K562 (cell line): ENCODE data around the gene HOXA1. TPM values are rescaled to one million over a fixed set of nuclear protein-coding genes. Genes with fewer than 3 reads are reported as not detected.

Source experiments
- ATAC-seq: fragments of 200-7000 bp; cut with Tn5 transposase; 3 replicates; pipeline ENCODE4 v1.9.1; 2020; ENCODE audit warnings: moderate library complexity
- BruUV-seq: library from RNA; stranded (reverse); fragments of 400-500 nt; replicated peaks from 2 replicates; lab custom pipeline; 2021; lab: Mats Ljungman, UMichigan
- CTCF ChIA-PET: fragments of 300-600 bp; formaldehyde crosslinking; extraction: SDS; loops from one replicate; lab custom pipeline; 2021; ENCODE audit warnings: low intra/inter-chr PET ratio; lab: Yijun Ruan, JAX
- POLR2A ChIA-PET: fragments of 300-600, 350-650 bp; sonication (Branson Sonifier 250); formaldehyde crosslinking; extraction: SDS; loops from one replicate; lab custom pipeline; 2021; ENCODE audit warnings: antibody characterized with exemption, inconsistent platforms; lab: Yijun Ruan, JAX
- DNase-seq, 4 experiments: peaks; one replicate each; pipeline versions ENCODE4 v3.0.0 to v3.0.0-alpha.2; 2011 to 2018; ENCODE audit warnings: low spot score in 3 of 4, mixed read lengths in 3 of 4; ENCODE audit errors: extremely low read depth in 1 of 4
- FAIRE-seq: peaks from 2 replicates; lab custom pipeline; 2011; peaks lifted over from hg19 to GRCh38; lab: Jason Lieb, UNC
- H2AFZ ChIP-seq: 2 replicates; pipeline ENCODE4 v1.6.0; 2011; ENCODE audit warnings: low read depth, low read length, control low read depth, inconsistent platforms
- H3K27ac ChIP-seq: fragments of 200-600 bp; 3 replicates; pipeline ENCODE4 v1.8.0; 2011; ENCODE audit warnings: low read depth, mild to moderate bottlenecking, control low read depth, inconsistent platforms, low read length, moderate library complexity, mixed read lengths; ENCODE audit errors: extremely low read depth
- H3K27me3 ChIP-seq, 2 experiments: fragments of 300-600 bp in 1 of 2; 2 replicates in 1 of 2; 3 replicates in 1 of 2; pipeline versions ENCODE4 v1.6.0 to v1.8.0; 2011; ENCODE audit warnings: inconsistent platforms in 2 of 2, low read length in 2 of 2, mild to moderate bottlenecking in 1 of 2, mixed read lengths in 1 of 2, moderate library complexity in 1 of 2; ENCODE audit not compliant: control insufficient read depth in 2 of 2, insufficient read depth in 2 of 2
- H3K36me3 ChIP-seq: fragments of 300-600 bp; 3 replicates; pipeline ENCODE4 v1.8.0; 2011; ENCODE audit warnings: mild to moderate bottlenecking, low read length, inconsistent platforms; ENCODE audit not compliant: control insufficient read depth, insufficient read depth
- H3K4me1 ChIP-seq, 2 experiments: fragments of 200-600 bp in 1 of 2; replicated peaks in 1 of 2; 2 replicates in 1 of 2; 3 replicates in 1 of 2; pipeline versions ENCODE4 v1.5.1 to v1.8.0; 2011; ENCODE audit warnings: inconsistent platforms in 2 of 2, low read length in 2 of 2, mild to moderate bottlenecking in 1 of 2, mixed read lengths in 1 of 2, moderate library complexity in 1 of 2; ENCODE audit not compliant: control insufficient read depth in 2 of 2, insufficient read depth in 2 of 2
- H3K4me2 ChIP-seq: 2 replicates; pipeline ENCODE4 v1.6.1; 2011; ENCODE audit warnings: low read length, control low read depth, inconsistent platforms, mixed read lengths; ENCODE audit not compliant: insufficient read depth
- H3K4me3 ChIP-seq: fragments of 200-600 bp; sonication (generic), shearing (Covaris generic); 2 replicates; pipeline ENCODE4 v1.5.1; 2016; ENCODE audit warnings: control low read depth, inconsistent platforms
- H3K79me2 ChIP-seq: fragments of 200-600 bp; 3 replicates; pipeline ENCODE4 v1.8.0; 2011; ENCODE audit warnings: low read length, inconsistent platforms; ENCODE audit not compliant: control insufficient read depth, insufficient read depth
- H3K9ac ChIP-seq, 2 experiments: 2 replicates each; pipeline versions ENCODE4 v1.6.0 to v1.6.1; 2011; ENCODE audit warnings: low read depth in 2 of 2, low read length in 2 of 2, control low read depth in 1 of 2, inconsistent platforms in 1 of 2, mild to moderate bottlenecking in 1 of 2, mixed read lengths in 1 of 2; ENCODE audit not compliant: insufficient read depth in 1 of 2
- H3K9me1 ChIP-seq: one replicate; pipeline ENCODE4 v1.6.0; 2011; ENCODE audit warnings: inconsistent platforms, mild to moderate bottlenecking, low read length, moderate library complexity; ENCODE audit not compliant: control insufficient read depth, insufficient read depth
- H3K9me3 ChIP-seq: replicated peaks from 2 replicates; pipeline ENCODE4 v1.5.1; 2011; ENCODE audit warnings: low read depth, low read length, inconsistent platforms; ENCODE audit not compliant: control insufficient read depth, insufficient read depth
- H4K20me1 ChIP-seq: replicated peaks from 2 replicates; pipeline ENCODE4 v1.6.1; 2011; ENCODE audit warnings: low read length, inconsistent platforms, mixed read lengths; ENCODE audit not compliant: control insufficient read depth, insufficient read depth
- CBX8 ChIP-seq: fragments of 200-600 bp; sonication (generic); IDR thresholded peaks from 2 replicates; pipeline ENCODE4 v1.6.1; 2012; ENCODE audit warnings: borderline replicate concordance, mixed run types, low read depth, mild to moderate bottlenecking, moderate library complexity, mixed read lengths, low read length, control low read depth, inconsistent platforms; ENCODE audit not compliant: poor library complexity, severe bottlenecking; ENCODE audit errors: extremely low read depth
- WGBS: fragments of 100-300 bp; shearing (Covaris generic); methylation state at CpG from one replicate; pipeline ENCODE4 v1.1.6; 2016; ENCODE audit warnings: low coverage, mixed read lengths; ENCODE audit not compliant: insufficient coverage; ENCODE audit errors: missing lambda C conversion rate; 5-methylcytosine and 5-hydroxymethylcytosine counted together
- in situ Hi-C: fragments of 300-500 bp; cut with MboI; formaldehyde crosslinking; loops from 4 replicates; pipeline ENCODE4 v1.15.0; 2018; ENCODE audit warnings: inconsistent platforms, mixed read lengths
- intact Hi-C: fragments of 100-400 bp; cut with micrococcal nuclease; formaldehyde crosslinking; loops from 2 replicates; pipeline ENCODE4 v1.14.2; 2022
- polyA plus RNA-seq, 8 experiments: library from polyadenylated mRNA; depleted of rRNA in 4 of 8; stranded (reverse) in 5 of 8; unstranded in 3 of 8; fragments of >200 nt; fragmentation: Nextera tagmentation in 2 of 8; fragmentation: Illumina TruSeq in 1 of 8; extraction: Ambion mirVana in 2 of 8; extraction: Trizol in 1 of 8; gene quantifications; 2 replicates each; pipeline versions ENCODE4 v1.2.1 to v1.2.3, GENCODE V29; 2011 to 2014; ENCODE audit warnings: inconsistent platforms in 1 of 8, missing spikeins in 1 of 8
- total RNA-seq, 7 experiments: library from RNA; depleted of rRNA in 6 of 7; stranded (reverse); fragments of >200 nt in 6 of 7; fragmentation: Illumina TruSeq in 2 of 7; extraction: Trizol in 2 of 7; gene quantifications; 2 replicates each; pipeline versions ENCODE4 v1.2.1 to v1.2.3, GENCODE V29; 2011 to 2021; ENCODE audit warnings: low replicate concordance in 1 of 7
- TF ChIP-seq, protein P1 (sequence below): sonication (generic); formaldehyde crosslinking; IDR thresholded peaks from 2 replicates; pipeline ENCODE4 v1.8.0; 2022; ENCODE audit warnings: mild to moderate bottlenecking, low read depth, missing genetic modification reagents

HOXA1 gene
- total and polyA plus RNA-seq, 9 of the 15 experiments (the other 6 are each of a cell fraction or from before 2014, with no cell fraction given) = 0.03 to 0.63 (median 0.09) TPM; not detected in 4

DNA sequence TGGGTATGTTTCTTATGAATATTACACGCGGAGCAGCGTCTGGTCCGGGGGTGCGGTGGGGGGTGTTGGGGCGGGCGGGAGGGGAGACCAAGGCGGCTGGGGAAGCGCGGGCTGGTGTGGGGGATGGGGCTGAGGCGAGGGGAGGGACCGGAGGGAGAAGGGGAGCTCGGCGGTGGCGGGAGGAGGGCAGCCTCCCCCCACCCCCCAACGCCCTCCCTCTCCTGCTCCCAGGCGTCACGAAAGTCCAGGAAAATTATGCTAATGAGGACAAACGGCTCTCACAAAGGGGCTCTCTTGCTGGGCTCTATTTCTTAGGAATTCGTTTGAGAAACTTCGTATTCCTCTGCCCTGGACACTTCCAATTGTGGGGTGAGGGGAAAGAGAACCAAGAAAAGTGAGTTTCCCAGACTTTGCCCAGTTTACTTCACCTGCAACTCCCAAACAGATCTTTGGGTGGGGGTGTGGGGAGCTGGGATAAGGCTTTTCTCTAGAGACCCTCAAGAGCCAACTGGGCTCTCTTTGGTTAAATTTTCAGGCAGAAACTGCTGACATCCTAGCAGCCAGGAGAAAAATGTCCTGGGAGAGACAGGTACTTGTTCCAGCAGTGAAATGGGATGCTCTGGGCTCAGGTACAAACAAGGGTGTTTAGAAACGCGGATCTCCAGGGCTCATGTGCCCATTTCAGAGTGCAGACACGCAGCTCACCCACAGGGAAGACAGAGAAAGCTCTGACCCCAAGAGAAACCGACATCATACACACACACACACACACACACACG lies 18.4 kb upstream of the HOXA1 start:
- no TSS peak for BruUV-seq
- 0 out of 2 replicates have a peak, but pooled peaks cover 6% of the 10 kb centered on the region for H4K20me1 ChIP-seq
- no peak overlapping the region for H3K4me3 ChIP-seq
- no peak overlapping the region for H3K27ac ChIP-seq
- in situ Hi-C loops = no loop called here
- DNase-seq (peak in 2 of 4 experiments; percentile 26), FAIRE-seq (no peak)
- H3K4me2 ChIP-seq = no peak overlapping the region
- no peak overlapping the region for H3K9ac ChIP-seq
- intact Hi-C loops = no loop called here
- TF ChIP-seq, protein P1, sequence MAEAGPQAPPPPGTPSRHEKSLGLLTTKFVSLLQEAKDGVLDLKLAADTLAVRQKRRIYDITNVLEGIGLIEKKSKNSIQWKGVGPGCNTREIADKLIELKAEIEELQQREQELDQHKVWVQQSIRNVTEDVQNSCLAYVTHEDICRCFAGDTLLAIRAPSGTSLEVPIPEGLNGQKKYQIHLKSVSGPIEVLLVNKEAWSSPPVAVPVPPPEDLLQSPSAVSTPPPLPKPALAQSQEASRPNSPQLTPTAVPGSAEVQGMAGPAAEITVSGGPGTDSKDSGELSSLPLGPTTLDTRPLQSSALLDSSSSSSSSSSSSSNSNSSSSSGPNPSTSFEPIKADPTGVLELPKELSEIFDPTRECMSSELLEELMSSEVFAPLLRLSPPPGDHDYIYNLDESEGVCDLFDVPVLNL (CRISPR knock-in tag) = no peak
- TF ChIP-seq CBX8 = peak; percentile 70
- TF ChIP-seq, all 486 proteins: peak for 1
- Histone ChIP-seq H3K36me3 (no peaks in the 10 kb centered on the region), H3K4me1 (peaks cover 0 to 21% of the 10 kb centered on the region in 2 experiments; a peak in 2 of 5 replicates), H3K9me3 (no peaks in the 10 kb centered on the region), H3K9me1 (no peaks in the 10 kb centered on the region), H3K79me2 (no peaks in the 10 kb centered on the region), H2AFZ (no peak overlapping the region), H3K27me3 (peaks cover 42 to 64% of the 10 kb centered on the region in 2 experiments)
- CTCF ChIA-PET = no interaction called here
- ATAC-seq = no peak
- WGBS = 0% methylated on average over 7 of the region's 26 CpGs
- POLR2A ChIA-PET = no interaction called here
